Retinal pigment epithelial cell (primary cell): ENCODE data around the gene BAZ2B.

ENCODE experiments used
- DNase-seq: peaks from one replicate; pipeline ENCODE4 v3.0.0-alpha.2; 2010; ENCODE audit warnings: low read depth
- H3K4me3 ChIP-seq: 2 replicates; pipeline ENCODE4 v1.5.1; 2011; ENCODE audit warnings: mild to moderate bottlenecking, low read length, control low read depth, moderate library complexity
- CTCF ChIP-seq: conservative IDR thresholded peaks from 2 replicates; pipeline ENCODE4 v1.5.1; 2011; ENCODE audit warnings: low read depth, low read length, control low read depth, inconsistent platforms

Gene BAZ2B

DNA sequence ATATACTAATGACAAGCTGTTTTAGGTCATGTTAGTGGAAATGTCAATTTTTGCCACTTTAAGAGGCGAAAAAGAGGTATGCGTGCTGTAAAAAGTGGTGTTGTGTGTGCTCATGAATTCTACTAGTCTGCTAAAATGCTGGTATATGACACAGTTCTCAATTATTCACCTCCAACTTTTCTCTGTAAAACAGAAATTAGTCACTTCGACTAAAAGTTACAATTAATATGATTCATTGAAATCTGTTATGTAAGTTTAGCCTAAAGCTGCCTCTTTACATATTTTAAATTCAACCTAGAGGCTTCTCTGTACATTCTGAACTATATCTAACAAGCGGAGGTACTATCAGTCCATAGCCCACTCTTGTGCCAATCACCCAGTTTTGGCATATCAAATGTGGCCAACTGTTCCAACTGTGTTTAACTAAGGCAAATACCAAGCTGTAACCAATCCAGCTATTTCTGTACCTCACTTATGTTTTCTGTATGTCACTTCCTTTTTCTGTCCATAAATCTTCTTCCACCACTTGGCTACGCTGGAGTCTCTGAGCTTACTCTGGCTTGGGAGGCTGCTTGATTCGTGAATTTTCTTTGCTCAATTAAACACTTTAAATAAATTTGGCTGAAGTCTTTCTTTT, 20.8 kb downstream of the BAZ2B start:
- no peak for TF ChIP-seq CTCF
- H3K4me3 ChIP-seq, result no peak overlapping the region
- no peak for DNase-seq

- TF ChIP-seq CTCF, result no peak
- DNase-seq, result no peak
- H3K4me3 ChIP-seq, result no peak overlapping the region
Observed at GRCh38 chr2:159592441-159592840, 23.9 kb downstream of the BAZ2B start.

GRCh38 chr2:159591221-159591620, 25.1 kb downstream of the BAZ2B start:
- no peak for TF ChIP-seq CTCF
- no peak overlapping the region for H3K4me3 ChIP-seq
- no peak for DNase-seq

DNA sequence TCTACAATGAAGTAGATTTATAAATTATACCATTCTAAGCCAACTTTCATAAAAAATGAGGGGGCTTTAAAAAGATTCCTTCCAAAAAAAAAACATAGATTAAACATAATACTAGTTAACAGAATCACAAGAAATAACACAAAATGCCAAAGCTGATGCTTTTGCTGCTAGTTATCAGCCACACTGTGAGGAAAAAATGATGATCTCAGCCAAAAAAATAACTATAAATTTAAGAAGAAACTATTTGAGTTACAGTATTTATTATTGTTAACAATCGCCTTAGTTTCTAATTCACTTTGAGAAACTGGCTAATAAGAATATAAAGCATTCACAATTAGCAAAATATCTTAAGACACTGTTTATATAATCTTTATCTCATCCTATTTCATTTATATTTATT, 27.1 kb downstream of the BAZ2B start:
- no peak for DNase-seq
- no peak overlapping the region for H3K4me3 ChIP-seq
- no peak for TF ChIP-seq CTCF

DNA sequence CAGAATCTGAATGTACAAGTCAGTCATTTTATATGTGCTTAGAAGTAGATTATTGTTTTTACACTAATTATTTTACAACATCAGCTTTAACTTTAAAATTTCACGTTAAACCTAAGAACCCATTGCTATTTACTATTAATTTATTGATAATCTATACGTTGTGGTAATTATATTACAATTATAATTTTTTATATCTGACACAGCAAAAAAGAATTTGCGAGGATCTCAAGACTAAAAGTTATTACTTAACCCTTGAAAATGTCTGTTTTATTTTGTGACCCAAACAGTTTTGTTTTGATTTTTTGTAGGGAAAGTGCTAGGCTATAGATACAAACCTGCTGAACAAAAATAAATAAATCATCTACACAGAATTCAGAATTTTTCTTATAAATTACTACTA, 30.3 kb downstream of the BAZ2B start:
- no peak for DNase-seq

DNA sequence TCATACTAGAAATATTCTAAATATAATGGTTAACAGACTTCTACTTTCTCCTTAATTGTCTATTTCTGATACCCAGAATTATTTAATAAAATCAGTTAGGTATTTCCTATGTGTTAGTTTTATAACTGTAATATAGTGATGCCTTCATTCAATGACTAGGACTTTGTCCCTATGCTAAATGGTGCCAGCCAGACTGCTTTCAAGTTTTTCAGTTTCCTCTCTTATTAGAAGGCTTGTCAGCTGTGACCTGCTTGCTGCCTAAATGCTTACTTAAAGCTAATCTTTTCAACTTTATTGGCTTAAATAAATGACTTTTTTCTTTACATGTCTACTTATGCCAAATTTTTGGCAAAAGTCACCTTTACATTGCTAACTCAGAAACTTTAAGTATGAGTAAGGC, 30.7 kb downstream of the BAZ2B start:
- TF ChIP-seq CTCF, result no peak
- H3K4me3 ChIP-seq, result no peak overlapping the region
- DNase-seq, result no peak

More for the DNA sequence above, 30.3 kb downstream of the BAZ2B start:
- H3K4me3 ChIP-seq, result no peak overlapping the region
- TF ChIP-seq CTCF, result no peak

- H3K4me3 ChIP-seq, result no peak overlapping the region
- no peak for DNase-seq
- TF ChIP-seq CTCF, result no peak
Observed at GRCh38 chr2:159584796-159585195, 31.6 kb downstream of the BAZ2B start.
